ENCODE results near the gene PSMD13.

Gene PSMD13

GRCh38 chr11:288478-289397 is 52.0 kb downstream of the PSMD13 start, which contains the start of gene PGGHG:
Gene PGGHG, plus strand, starts transcription at chr11:289126. Its CDS starts 691 bp downstream, at chr11:289817.
- H3K4me3 ChIP-seq (ENCODE audit: low read depth, low read length) = peak within 1 kb of the TSS; percentile 56
- no peak for DNase-seq (ENCODE audit: low read depth)
- TF ChIP-seq, protein P1, sequence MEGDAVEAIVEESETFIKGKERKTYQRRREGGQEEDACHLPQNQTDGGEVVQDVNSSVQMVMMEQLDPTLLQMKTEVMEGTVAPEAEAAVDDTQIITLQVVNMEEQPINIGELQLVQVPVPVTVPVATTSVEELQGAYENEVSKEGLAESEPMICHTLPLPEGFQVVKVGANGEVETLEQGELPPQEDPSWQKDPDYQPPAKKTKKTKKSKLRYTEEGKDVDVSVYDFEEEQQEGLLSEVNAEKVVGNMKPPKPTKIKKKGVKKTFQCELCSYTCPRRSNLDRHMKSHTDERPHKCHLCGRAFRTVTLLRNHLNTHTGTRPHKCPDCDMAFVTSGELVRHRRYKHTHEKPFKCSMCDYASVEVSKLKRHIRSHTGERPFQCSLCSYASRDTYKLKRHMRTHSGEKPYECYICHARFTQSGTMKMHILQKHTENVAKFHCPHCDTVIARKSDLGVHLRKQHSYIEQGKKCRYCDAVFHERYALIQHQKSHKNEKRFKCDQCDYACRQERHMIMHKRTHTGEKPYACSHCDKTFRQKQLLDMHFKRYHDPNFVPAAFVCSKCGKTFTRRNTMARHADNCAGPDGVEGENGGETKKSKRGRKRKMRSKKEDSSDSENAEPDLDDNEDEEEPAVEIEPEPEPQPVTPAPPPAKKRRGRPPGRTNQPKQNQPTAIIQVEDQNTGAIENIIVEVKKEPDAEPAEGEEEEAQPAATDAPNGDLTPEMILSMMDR (conservative IDR thresholded peaks at IDR 0.05; ENCODE audit: low read depth, low read length) = no peak

DNA sequence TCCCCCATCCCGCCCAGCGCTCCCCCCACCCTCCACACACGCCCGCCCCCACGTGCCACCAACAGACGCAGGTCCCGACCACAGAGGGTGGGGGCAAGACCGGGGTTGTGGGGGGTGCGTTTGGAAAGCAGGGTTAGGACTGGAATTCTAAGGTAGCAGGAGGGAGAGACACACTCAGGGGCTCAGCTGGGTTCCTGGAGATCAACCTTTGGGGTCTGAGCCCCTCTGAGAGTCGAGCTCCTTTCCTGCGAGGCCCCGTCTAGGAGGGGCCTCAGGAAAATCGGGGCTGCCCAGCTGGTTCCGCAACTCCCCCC is 52.6 kb downstream of the PSMD13 start:
- TF ChIP-seq, protein P1 (conservative IDR thresholded peaks at IDR 0.05; ENCODE audit: low read depth, low read length) = no peak
- peak overlapping the region; percentile 14 for H3K4me3 ChIP-seq (ENCODE audit: low read depth, low read length)
- no peak for DNase-seq (ENCODE audit: low read depth)

- DNase-seq (ENCODE audit: low read depth) = no peak
- no peak overlapping the region for H3K4me3 ChIP-seq (ENCODE audit: low read depth, low read length)
- TF ChIP-seq, protein P1 (conservative IDR thresholded peaks at IDR 0.05; ENCODE audit: low read depth, low read length) = no peak
These were observed 53.2 kb downstream of the PSMD13 start for GRCh38 chr11:289712-290620.

- no peak for DNase-seq (ENCODE audit: low read depth)
- H3K4me3 ChIP-seq (ENCODE audit: low read depth, low read length) = no peak overlapping the region
These were observed 54.0 kb downstream of the PSMD13 start for GRCh38 chr11:290621-291231.

GRCh38 chr11:291281-292210 is 54.8 kb downstream of the PSMD13 start:
- TF ChIP-seq, protein P1 (conservative IDR thresholded peaks at IDR 0.05; ENCODE audit: low read depth, low read length) = no peak
- H3K4me3 ChIP-seq (ENCODE audit: low read depth, low read length) = no peak overlapping the region
- DNase-seq (ENCODE audit: low read depth) = no peak

More at GRCh38 chr11:290621-291231, 54.0 kb downstream of the PSMD13 start:
- TF ChIP-seq, protein P1 (conservative IDR thresholded peaks at IDR 0.05; ENCODE audit: low read depth, low read length) = no peak
